Fibroblast of the conjunctiva (primary cell): ENCODE measurements around the gene VAV2.
A peak's percentile ranks its signal among the peaks of the same experiment; 100 is the strongest.

ENCODE experiments used
- DNase-seq: peaks from one replicate; pipeline ENCODE4 v3.0.0-alpha.2; 2010; ENCODE audit warnings: low read depth

Gene VAV2

DNA sequence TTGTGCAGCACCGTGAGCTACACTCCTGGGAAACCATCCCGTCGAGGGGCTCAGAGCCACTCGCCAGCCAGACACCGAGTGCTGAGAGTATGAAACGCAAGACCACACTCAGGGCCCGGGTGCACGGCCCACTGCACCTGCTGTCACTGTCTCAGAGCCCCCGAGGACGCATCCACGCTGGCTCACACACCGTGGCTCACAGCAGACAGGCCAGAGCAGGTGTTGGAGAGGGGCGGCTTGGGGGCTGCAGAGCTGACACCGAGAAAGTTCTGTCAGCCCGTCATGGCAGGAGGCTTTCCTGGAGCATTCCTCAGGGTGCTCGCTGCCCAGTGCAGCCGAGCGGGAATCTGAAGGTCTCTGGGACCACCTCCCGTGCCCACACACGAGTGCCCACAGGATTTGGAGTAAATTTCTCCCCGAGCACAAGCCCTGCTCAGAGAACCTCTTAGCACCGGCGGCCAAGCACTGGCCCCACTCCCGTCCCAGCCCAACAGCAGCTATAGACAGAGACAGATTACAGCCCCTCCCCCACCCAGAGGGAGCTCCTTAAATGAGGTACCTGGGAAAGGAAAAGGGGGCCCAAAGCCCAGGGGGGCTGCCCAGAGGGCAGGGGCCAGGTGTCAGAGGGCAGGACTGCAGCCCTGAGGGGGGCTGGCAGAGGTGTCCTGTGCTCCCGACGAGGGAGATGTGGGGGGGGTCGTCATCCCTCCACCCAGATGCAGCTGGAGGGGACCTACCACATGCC is 197.9 kb downstream of the VAV2 start:
- DNase-seq: no peak

DNA sequence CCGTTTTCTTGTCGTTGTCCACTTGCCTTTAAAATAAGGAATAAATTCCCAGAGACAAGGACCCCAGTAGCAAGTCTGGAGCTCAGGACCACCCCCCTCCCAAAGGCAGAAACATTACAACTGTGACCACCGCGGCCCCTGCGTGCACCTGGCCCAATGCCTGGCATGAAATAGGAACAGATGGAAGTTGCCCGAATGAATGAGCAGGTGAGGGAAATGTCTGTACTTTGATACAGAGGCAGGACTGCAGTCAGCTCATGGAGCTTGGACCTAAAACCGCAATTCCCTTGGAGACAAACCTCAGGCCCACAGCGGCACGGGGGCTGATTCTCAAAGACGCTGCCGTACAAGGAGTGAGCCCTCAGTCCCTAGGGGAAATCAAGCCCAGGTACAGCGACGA is 198.7 kb downstream of the VAV2 start:
- DNase-seq: no peak

DNA sequence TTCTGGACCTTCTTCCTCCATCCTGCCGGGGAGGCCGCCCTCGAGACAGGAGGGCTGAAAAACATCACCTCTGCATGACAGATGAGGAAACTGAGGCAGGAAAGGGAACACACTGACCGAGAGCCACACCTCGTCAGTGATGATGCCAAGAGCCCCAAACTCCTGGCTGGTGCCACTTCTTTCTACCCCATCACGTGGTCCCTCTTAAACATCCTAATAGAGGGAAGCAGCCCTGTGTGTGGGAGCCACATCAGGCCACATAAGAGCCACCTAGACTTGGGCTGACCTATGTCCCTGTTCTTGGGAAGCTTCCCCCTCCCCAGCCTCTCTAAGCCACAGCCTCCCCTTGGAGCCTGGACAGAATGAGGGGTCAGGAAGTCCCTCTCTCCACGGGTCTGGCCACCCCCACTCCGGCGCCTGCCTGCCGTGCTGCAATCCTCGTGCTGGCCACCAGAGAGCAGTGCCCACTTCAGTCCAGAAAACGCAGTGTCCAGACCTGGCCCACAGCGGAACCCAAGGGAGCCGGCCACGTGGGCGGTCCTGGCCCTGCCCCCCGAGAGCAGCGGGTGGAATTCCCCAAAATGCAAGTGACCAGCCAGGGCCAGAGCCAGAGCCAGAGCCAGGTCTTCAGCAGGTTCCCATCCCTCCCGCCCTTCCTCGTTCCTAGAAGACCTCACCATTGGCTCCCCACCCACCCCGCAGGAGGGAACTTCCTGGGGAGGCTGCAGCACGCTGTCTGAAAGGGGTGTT is 199.2 kb downstream of the VAV2 start:
- DNase-seq: peak; percentile 63

DNA sequence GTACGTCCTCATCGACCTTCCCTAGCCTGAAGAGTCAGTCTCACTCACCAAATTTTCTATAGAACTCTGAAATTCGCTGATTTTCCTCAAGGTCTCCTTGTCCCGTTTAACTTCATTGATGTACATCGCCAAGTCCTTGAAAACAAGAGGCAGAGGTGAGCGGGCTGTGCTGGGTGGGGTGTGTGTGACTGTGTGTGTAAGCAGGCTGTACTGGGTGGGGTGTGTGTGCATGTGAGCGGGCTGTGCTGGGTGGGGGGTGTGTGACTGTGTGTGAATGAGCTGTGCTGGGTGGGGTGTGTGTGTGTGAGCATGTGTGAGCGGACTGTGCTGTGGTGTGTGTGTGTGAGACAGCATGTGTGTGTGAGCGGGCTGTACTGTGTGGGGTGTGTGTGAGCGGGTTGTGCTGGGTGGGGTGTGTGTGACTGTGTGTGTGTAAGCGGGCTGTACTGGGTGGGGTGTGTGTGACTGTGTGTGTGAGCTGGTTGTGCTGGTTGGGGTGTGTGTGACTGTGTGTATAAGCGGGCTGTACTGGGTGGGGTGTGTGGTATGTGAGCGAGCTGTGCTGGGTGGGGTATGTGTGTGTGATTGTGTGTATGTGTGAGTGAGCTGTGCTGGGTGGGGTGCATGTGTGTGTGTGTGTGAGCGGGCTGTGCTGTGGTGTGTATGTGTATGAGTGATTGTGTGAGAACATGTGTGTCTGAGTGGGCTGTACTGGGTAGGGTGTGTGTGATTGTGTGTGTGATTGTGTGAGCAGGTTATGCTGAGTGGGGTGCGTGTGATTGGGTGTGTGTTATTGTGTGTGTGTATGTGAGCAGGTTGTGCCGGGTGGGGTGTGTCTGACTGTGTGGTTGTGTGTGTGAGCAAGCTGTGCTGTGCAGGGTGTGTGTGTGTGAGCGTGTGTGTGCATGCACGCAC is 200.1 kb downstream of the VAV2 start:
- no peak for DNase-seq

DNA sequence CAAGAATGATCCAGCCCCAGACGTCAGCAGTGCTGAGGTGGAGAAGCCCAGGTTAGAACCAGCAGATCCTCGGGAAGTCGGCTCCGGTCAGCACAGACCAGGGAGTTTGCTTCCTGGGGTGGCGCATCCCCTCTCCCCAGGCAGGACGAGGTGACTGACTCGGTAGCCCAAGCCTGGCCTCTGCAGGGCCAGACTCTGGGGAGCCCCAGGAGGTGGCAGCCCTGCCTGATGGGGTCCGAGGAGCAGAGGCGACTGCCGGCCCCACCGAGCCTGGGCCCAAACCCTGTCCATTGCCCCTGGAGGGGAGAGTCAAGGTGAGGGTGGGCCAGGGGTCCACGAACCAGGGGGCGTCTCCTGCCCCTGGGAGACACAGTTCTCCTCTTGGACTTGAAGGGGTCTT is 201.1 kb downstream of the VAV2 start:
- no peak for DNase-seq

DNA sequence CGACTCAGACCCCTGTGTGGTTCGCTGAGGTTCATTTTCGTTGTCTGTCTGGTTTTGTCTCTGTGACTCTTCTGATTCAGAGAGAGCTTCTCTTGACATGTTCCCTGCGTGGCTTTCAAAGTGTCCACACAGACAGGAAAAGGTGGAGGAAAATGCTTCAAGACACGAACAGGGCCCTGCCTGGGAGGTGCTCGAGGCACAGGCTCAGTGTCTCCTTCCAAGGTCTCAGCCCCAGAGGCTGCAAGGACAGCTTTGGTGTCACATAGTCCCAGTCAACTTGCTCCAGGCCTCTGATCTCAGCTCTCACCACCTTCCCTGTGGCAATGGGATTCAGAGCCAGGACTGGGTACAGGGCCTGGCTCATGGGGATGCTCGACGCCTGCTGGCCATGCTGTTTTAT is 202.3 kb downstream of the VAV2 start:
- DNase-seq: no peak

DNA sequence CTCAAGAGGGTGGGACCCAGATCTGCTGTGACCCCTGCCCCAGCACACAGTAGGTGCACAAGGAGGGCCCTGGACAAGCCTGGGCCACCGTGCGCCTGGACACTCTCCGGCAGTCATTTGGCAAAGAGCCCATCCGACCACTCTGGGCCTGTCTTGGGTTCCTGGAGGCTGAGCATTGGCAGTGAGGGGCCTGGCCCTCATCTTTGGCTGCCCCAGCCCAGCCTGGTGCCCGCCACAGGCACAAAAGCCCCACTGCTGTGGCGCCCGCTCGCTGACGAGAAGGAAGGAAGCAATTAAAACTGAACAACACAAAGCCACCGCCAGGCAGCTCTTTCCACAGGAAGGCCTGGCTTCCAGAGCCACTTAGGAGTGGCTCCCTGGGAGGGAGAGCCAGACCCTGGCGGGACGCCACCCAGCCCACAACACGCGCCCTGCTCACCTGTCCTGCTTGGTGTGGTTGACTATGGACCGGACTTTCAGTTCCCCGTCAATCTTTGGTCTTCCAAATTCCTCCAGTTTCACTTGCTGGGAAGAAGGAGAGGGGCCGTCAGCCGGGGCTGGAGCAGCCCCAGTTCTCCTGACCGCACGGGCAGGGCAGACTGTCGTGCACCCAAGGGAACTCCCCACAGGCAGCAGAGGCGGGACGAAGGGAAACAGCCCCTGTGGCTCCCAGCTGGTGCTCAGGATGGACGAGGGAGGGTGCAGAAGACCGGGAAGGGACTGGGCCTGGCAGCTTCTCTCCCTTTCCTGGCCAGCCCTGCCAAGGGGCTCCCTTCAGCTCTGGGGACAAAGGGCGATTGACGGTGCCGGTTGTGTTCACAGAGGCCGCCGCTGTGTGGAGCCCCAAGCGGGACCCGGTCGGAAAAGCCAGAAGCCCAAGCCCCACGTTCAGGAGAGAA is 203.1 kb downstream of the VAV2 start:
- no peak for DNase-seq

DNA sequence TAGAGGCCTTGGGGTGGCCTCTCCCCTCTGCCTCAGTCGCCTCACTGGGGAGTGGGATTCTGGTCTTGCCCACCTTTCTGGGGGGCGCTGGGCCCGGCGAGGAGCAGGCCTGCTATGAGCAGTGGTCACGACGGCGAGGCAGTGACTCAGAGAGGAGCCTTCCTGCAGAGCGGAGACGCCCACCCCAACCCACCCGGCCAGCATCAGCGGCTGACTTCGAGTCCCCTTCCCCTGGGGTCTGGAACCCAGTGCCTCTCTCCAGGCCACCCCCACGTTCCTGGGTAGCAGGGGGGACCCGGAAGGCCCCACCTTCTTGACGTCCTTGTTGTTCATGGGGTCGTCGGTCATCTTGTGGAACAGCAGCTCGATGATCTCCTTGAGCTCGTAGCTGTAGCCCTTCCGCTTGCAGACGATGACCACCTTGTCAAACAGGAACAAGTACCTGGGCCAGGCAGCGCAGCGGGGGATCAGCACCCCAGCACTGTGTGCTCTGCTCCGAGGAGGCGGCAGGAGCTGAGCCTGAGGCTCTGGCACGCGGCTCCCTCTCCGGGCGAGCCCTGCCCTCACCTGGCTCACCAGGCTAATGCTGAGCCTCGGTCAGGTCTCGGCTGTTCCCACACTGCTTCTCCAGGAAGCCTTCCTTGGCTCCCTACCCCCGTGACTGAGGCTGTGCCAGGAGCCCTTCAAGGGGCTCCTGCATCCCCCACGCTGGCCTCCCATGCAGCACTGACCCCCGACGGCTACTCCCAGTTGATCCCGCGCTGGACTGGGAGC is 203.9 kb downstream of the VAV2 start:
- DNase-seq: no peak

DNA sequence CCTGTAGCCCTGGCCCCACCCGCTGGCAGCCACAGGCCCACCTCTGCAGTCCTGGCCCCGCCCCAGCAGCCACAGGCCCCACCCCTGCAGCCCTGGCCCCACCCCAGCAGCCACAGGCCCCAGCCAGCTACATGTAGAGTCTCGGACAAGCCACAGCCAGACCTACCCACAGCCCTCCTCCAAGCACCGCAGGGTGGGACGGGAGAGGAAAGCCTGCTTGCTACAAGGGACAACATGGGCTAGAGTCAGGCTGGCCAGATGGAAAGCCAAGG is 204.4 kb downstream of the VAV2 start:
- DNase-seq: no peak

DNA sequence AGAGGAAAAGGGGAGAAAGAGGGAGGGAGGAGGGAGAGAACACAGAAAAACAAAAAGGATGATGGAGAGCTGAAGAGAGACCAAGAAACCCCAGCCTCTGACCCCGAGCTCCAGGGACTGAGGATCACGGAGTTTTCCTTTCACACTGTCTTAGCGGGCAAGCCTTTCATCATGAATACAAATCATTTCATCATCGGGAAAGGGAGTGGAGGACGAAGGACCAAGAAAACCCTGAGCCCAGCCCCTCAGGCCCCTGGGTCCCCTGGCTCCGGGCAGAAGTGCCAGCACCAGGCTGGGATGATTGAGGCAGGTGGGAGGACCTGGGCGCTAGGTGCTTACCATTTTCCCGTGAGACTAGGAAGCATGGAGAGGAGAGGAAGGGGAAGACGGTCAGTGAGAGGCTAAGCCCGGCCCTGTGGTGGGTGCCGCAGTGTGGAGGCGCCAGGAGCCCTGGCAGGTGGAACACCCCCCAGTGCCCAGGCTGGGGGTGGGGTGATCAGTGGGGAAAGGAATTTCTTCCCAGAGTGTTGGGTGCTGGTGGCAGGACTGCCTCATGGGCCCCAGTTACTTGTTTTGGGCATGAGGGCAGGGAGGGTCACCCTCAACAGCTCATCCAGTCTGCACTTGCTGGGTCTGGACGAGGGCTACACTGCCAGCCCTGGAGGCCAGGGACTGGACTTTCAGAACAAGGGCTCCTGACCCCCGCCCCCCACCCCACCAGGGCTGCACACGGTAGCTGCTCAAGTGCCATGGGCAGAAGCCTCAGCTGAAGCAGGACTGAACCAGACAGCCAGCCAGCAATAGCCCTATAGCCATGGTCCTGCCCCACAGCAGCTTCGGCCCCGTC is 205.0 kb downstream of the VAV2 start:
- no peak for DNase-seq

DNA sequence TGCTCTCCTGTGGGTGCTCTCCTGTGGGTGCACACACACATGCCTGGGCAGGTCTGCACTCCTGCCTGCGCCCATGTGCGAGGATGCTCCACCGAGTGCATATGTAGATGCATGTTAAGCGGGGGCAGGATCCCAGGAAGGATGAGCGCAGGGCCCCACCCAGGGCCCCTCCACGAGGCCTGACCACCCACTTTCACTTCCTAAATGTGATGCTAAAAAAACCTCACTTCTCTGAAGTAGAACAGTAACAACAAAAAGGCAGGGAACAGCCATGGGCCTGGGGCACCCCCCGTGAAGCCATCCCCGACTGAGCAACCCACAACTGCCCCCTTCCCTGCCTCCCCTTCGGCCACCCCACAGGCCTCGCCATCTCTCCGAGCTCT is 205.8 kb downstream of the VAV2 start:
- no peak for DNase-seq

DNA sequence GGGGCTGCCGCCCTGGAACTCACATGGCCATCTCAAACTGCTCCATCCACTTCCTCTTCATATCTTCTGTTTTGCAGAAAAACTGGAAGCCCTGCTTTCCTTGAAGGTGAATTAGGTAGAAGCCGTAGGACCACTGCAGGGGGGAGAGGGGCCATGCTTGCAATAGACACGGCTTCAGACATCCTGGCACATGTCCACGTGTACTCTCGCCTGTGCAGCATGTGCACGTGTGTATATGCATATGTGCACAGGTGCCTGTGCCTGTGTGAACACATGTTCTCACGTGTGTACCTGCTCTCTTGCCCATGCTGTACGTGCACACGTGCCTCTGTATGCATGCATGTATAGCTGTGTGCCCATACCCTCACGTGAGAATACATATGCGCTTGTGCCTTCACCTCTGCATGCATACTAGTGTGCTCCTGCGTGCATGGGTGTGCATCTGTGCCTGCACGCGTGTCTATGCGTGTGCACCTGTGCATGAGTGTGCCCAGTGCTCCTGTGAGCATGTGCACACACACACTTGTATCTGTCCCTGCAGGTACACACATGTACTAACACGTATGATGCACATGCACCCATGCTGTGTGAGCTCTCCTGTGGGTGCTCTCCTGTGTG is 206.3 kb downstream of the VAV2 start:
- no peak for DNase-seq

DNA sequence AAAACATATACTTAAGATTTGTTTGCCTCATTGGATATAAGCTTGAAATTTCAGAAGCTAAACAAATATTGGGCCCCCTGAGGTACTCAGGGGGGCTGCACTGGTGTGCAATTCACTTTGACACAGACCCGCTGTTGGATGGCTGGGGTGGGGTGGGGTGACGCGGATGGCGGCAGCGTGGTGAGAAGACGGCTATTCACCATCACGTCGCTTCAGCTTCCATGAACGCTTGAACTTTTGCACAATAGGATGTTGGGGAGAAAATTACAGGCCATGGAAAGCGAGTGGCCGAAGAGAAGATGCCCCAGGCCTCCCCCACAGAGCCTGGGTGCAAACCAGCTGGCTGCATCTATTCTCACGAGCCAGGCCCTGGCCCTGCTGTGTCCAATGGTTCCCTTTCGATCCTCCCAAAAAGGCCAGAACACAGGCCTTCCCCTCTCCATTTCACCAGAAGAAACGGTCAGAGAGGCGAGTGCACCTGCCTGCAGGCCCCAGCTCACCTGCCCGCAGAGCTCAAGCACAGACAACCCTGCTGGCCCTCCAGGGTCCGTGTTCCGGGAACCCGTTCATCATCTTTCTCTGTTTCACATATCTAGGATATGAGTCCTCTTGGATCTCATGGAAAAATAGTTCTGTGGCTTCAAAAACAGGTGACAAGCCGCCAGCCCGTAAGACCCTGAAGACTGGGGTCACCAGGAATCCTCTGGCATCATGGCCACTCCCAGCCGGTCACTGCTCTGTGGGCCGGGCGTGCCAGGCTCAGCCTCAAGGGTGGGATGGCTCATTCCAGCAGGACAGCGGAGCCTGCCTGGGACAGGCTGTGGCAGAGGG is 207.2 kb downstream of the VAV2 start:
- no peak for DNase-seq

DNA sequence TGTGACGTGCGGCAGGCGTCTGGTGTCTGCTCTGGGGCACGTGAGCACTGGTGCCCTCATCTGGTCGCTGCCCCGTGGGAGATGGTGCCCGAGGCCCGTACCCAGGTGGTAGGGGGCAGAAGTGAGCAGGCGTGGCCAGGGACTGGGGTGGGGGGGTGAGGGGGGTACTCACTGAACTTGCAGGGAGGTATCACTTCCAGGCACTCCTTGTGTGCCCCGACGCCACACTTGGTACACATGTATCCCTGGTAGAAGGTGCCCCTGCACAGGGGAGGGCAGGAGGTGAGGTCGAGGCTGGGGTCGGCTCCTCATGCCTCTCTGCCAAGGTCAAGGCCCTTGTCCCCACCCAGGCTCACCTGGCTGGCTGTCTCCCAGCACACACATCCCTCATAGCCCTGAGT is 208.8 kb downstream of the VAV2 start:
- no peak for DNase-seq

DNA sequence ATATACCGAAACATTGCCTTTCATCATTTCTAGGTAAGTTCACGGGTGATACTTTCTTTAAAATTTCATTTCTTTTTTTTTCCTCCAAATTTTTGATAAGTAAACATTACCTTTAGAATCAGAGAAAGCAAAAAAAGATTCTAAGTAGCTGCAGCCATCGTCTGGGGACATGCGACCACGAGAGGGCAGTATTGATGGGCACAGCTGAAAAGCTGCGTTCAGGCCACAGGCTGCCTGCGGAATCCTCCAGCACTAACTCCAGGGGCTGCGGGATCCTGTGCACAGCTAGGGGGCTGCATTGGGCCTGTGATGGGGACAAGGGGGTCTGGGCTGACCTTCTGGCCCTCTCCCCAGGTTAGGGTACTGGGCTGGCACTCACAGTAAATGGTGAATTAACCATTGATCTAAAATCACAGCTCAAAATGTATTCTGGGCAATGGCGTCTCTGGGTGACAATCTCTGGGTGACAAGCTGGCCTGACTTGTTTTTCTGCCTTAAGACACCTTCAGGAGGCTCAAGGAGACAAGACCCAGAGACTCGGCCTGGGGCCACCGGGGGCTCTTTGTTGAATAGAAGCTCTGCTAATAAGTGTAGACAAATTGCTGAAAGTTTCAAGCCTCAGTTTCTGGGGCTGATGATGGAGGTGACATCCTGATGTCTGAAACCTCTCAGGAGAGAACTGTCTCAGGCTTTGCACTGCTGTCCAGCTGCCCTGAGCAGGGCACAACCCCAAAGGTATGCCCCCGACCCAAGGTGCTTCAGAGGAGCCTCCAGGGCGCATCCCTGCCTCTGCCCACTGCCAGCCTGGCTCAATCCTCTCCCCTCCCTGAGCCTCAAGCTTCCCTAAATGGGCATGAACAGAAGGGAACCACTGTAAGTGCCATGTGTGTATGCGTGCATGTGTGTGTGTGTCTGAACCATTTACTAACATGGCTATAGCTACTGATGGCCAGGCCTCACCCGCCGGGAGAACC is 209.7 kb downstream of the VAV2 start:
- peak; percentile 35 for DNase-seq

DNA sequence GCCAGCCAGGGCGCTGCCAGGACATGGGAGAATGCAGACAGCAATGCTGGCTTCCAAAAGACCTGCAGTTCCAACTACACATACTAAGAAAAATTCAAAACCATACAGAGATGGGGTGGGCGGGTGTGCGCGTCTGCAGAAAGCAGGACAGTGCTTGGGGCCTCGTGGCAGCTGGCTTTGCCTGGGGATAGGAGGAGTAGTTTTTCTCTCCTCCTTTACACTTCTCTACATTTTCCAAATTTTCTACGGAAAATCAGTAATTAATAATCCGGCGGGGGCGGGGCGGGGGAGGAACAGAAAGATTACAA is 210.3 kb downstream of the VAV2 start:
- DNase-seq: no peak

DNA sequence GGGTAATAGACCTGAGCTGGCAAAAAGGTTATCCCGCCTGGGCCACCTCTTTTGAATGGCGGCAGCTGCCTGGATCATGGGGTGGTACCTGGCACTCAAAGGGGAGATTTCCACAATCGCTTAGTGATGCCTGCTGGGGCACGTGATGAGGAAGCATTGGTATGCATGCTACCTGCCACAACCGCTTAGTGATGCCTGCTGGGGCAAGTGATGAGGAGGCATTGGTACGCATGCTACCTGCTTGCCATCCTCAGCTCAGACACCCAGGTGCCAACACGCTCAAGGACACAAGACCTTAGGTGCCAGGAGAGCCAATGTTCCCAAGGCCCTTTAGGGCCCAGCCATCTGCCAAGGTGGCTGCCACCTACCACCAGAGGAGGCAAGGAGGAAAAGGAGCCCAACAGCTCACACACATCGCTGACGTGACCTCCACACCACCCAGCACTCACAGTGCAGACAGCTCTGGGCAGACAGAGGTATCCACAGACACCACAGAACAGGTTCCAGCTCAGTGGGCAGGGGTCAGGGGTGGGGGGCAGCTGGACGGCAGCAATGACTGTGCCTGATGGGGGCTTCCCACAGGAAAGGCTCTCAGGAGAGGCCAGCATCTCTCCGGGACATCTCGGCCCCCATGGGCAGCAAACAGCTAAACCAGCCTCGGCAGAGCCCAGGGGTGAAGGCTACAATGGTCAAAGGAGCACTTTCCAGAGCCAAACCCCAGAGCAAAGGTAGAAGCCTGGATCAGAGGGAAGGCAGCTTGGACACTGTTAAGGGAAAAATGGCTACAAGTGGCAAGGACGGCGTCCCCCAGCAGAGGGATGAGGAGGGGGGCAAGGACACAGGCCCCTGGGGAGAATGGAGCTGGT is 210.9 kb downstream of the VAV2 start:
- no peak for DNase-seq
